HG03354 (cell line): ENCODE measurements around the gene ABCC12.

Source experiments
- ATAC-seq: cut with Tn5 transposase; IDR thresholded peaks from one replicate; pipeline ENCODE4 v1.9.1; 2021; ENCODE audit warnings: mild to moderate bottlenecking; ENCODE audit not compliant: unreplicated experiment, poor library complexity, severe bottlenecking

Gene ABCC12

GRCh38 chr16:48136547-48137360 lies 19.0 kb downstream of the ABCC12 start:
- no peak for ATAC-seq

- ATAC-seq, result no peak
These were observed 22.2 kb downstream of the ABCC12 start for GRCh38 chr16:48133455-48134211.

GRCh38 chr16:48132696-48133095 lies 23.1 kb downstream of the ABCC12 start:
- no peak for ATAC-seq

- ATAC-seq, result no peak
These were observed 24.4 kb downstream of the ABCC12 start for GRCh38 chr16:48131201-48131935.

- ATAC-seq, result no peak
These were observed 25.9 kb downstream of the ABCC12 start for GRCh38 chr16:48129926-48130325.

GRCh38 chr16:48128769-48129168 lies 27.0 kb downstream of the ABCC12 start:
- ATAC-seq, result no peak

- no peak for ATAC-seq
These were observed 28.8 kb downstream of the ABCC12 start for GRCh38 chr16:48126801-48127644.

GRCh38 chr16:48125888-48126287 lies 29.9 kb downstream of the ABCC12 start:
- ATAC-seq, result no peak

- no peak for ATAC-seq
These were observed 31.5 kb downstream of the ABCC12 start for GRCh38 chr16:48124266-48124665.

- ATAC-seq, result peak; percentile 61
These were observed 32.5 kb downstream of the ABCC12 start for GRCh38 chr16:48123104-48123788.

- ATAC-seq, result no peak
These were observed 34.5 kb downstream of the ABCC12 start for GRCh38 chr16:48121276-48121675.

GRCh38 chr16:48118841-48119240 lies 37.0 kb downstream of the ABCC12 start:
- ATAC-seq, result no peak

GRCh38 chr16:48117217-48118105 lies 38.3 kb downstream of the ABCC12 start:
- peak; percentile 95 for ATAC-seq

GRCh38 chr16:48115299-48115698 lies 40.5 kb downstream of the ABCC12 start:
- no peak for ATAC-seq

GRCh38 chr16:48114410-48114809 lies 41.4 kb downstream of the ABCC12 start:
- ATAC-seq, result no peak

- ATAC-seq, result no peak
These were observed 42.3 kb downstream of the ABCC12 start for GRCh38 chr16:48113471-48113870.

- ATAC-seq, result no peak
These were observed 42.8 kb downstream of the ABCC12 start for GRCh38 chr16:48113001-48113400.

GRCh38 chr16:48112600-48112999 lies 43.2 kb downstream of the ABCC12 start:
- ATAC-seq, result no peak
